H54 (cell line): Measurements from ENCODE around the gene TMEM94.
A peak's percentile ranks its signal among the peaks of the same experiment; 100 is the strongest.

Experiments used
- DNase-seq: peaks from one replicate; pipeline ENCODE4 v3.0.0; 2011; ENCODE audit warnings: low spot score, mixed read lengths; ENCODE audit not compliant: insufficient read length
- FAIRE-seq: peaks from 3 replicates; lab custom pipeline; 2011; peaks lifted over from hg19 to GRCh38; lab: Jason Lieb, UNC
- POLR2A ChIP-seq: IDR thresholded peaks from 2 replicates; pipeline ENCODE4 v1.6.1; 2011; ENCODE audit warnings: low read depth, mild to moderate bottlenecking, low read length

TMEM94 gene

DNA sequence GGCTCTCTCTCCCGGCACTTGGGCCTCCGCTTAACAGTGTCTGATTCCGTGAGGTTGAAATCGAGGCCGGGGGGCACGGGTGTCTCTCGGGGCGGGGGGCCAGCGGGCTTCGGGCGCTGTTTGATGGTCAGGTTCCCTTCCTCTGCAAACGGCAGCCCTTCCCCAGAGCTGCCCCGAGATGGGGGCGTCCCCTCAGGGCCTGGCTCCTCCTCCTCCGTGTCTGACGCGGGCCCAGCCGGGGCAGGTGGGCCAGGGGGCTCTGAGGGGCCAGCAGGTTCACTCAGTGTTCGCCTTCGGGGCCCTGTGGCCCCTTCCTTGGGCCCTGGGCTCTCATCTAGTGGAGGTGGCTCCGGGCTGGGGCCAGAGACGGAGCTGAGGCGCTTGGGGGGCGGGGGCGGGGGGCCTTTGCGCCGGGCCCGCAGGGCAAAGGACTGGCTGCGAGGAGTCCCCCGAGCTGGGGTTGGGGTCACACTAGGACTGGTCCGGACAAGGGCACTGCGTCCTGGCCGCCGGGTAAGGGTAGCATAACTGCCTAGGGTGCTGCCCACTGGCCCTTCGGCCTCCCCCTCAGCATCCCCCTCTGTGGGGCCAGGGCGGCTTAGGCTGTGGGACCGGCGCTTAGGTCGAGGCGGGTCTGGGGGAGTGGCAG is 45.8 kb downstream of the TMEM94 start:
- FAIRE-seq (no peak), DNase-seq (no peak)
- no peak for TF ChIP-seq POLR2A

- DNase-seq (no peak), FAIRE-seq (no peak)
- no peak for TF ChIP-seq POLR2A
These were observed 46.4 kb downstream of the TMEM94 start for GRCh38 chr17:75502721-75503329.

DNA sequence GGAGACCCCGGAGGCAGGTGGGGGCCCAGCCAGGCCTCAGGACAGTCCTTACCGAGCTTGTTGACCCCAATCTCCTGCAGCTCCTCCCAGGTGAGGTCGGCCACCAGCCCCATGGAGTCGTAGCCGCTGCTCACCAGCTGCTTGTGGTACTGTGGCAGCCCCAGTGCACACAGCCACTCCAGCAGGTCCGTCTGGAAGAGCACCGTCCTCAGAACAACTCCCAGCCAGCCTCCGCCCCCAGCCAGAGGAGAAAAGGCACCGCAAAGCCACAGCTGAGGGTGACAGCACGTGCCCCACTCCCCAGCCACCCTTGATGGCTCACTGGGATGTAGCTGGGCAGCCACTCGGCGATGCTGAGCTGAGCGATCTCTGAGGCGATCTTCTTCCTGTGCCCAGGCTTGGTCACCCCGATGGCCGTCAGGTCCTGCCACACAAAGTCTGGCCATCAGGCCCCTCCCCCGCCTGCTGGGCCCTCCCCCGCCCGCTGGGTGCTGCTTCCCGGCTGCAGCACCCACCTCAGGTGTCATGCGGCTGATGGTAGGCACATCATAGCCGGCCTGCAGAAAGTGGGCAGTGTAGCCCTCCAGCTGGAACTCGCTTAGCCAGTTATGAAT is 47.0 kb downstream of the TMEM94 start:
- FAIRE-seq (no peak), DNase-seq (no peak)
- no peak for TF ChIP-seq POLR2A

GRCh38 chr17:75503976-75504346 is 47.5 kb downstream of the TMEM94 start:
- FAIRE-seq (no peak), DNase-seq (no peak)
- no peak for TF ChIP-seq POLR2A

- DNase-seq (peak; percentile 81), FAIRE-seq (no peak)
- TF ChIP-seq POLR2A, result no peak
These were observed 48.1 kb downstream of the TMEM94 start for GRCh38 chr17:75504347-75505151.

DNA sequence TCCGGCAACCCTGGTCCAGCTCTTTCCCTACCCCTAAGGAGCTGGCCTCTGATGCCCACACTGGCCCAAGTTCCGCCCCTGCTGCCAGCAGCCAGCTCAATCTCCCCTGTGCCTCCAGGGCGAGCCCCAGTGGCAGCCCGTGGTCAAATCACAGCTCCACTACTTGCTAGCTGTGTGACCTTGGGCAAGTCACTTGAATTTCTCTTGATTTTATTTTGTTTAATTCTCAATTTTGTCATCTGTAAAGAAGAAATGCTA is 48.6 kb downstream of the TMEM94 start:
- no peak for DNase-seq

DNA sequence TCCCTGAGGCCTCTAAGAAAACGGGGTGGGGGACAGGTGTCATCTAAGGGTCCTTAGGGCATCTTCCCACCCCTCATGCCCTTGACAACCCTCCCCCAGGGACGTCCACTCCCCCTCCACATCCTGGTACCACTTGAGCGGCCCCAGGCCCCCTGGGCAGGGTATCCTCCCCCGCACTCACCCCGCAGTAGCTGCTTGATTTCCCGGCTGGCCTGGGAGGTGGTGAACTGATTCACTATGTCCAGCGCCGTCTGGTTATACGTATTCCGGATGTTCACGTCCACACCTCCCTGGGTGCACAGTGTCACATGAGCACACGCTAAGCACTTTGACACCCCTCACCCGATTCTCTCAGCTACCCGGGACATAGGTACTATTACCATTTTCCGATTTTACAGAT is 49.2 kb downstream of the TMEM94 start:
- no peak for TF ChIP-seq POLR2A
- no peak for FAIRE-seq
- no peak for DNase-seq

More for the DNA sequence above, 48.6 kb downstream of the TMEM94 start:
- FAIRE-seq, result no peak
- no peak for TF ChIP-seq POLR2A

GRCh38 chr17:75506134-75506533 is 49.7 kb downstream of the TMEM94 start:
- no peak for TF ChIP-seq POLR2A
- DNase-seq (no peak), FAIRE-seq (no peak)

DNA sequence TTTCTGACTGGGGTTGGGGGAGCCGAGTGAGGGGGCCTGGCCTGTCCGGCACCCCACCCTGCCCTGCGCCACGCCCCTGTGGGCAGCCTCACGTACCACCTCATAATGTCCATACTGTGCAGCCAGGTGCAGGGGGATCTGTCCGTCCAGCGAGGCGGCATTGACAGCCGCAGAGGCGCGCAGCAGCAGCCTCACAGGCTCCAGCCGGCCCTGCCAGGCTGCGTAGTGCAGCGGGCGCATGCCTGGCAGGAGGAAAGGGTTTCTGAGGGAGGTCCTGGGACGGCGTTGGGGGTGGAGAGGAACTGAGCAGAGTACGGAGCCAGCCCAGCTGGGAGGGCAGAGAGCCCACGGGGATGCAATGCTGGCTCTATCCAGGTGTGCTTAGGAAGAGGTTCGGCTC is 50.5 kb downstream of the TMEM94 start:
- no peak for FAIRE-seq
- TF ChIP-seq POLR2A, result no peak
- DNase-seq, result no peak

- FAIRE-seq, result no peak
- peak; percentile 84 for DNase-seq
- no peak for TF ChIP-seq POLR2A
These were observed 51.6 kb downstream of the TMEM94 start for GRCh38 chr17:75507733-75508719.

- no peak for TF ChIP-seq POLR2A
- FAIRE-seq, result no peak
- DNase-seq, result no peak
These were observed 52.5 kb downstream of the TMEM94 start for GRCh38 chr17:75508931-75509361.

GRCh38 chr17:75509528-75510258 is 53.3 kb downstream of the TMEM94 start:
- DNase-seq, result no peak
- no peak for FAIRE-seq
- TF ChIP-seq POLR2A, result no peak

GRCh38 chr17:75511270-75511609 is 54.8 kb downstream of the TMEM94 start:
- no peak for FAIRE-seq

More at GRCh38 chr17:75511270-75511609, 54.8 kb downstream of the TMEM94 start:
- TF ChIP-seq POLR2A, result no peak
- no peak for DNase-seq
